Activated T-helper 1 cell treated with anti-CD3 and anti-CD28 coated beads, Interleukin-2, amount 50 U/mL, for 16 hours (primary cell): ENCODE data around the gene CAPN9.
"Not testable (repeated sequence)": the region's sequence is repeated elsewhere in the genome, so short reads cannot be mapped to it uniquely, and the experiment has no call there.

Source experiments
- DNase-seq, 2 donors: peaks; one replicate each; pipeline ENCODE4 v3.0.0-alpha.2; 2020; ENCODE audit warnings: low read depth in 1 of 2, low spot score in 1 of 2

CAPN9 gene

GRCh38 chr1:230747127-230747730 lies at the start of gene CAPN9:
CAPN9 (plus strand) TSS chr1:230747388; CDS start chr1:230747497, 109 bp downstream.
- no peak for DNase-seq

DNA sequence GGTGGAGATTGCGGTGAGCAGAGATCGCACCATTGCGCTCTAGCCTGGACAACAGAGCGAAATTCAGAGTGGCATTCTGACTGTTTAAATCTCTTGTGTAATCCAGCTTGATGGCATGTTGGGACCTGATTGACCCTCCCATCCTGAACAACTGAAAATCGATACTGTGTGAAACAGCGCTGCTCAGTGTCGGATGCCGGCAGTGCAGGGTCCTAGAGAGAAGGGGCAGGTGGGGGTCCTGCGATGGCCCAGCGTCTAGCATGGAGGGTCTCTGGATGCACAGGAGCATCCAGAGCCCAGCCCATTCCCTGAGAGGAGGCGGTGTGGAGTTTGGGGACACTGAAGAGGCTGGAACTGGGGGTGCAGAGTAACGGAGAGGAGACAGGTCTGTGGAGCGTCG lies 49.1 kb upstream of the CAPN9 start:
- no peak for DNase-seq

GRCh38 chr1:230698964-230699363 lies 48.2 kb upstream of the CAPN9 start:
- DNase-seq = not testable (repeated sequence)

DNA sequence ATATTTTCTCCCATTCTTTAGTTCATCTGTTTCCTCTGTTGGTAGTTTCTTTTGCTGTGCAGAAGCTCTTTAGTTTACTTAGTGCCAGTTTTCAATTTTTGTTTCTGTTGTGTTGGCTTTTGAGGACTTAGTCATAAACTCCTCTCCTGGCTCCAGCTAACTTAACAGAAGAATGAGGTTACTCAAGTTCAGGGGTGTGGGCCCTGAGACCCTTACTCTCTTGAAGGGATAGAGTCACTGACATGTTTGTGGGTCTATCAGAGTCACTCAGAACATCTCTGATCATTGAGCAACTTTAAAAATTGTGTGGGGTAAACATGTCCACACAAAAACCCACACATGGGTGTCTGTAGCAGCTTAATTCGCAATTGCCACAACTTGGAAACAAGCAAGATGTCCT lies 47.5 kb upstream of the CAPN9 start:
- no peak for DNase-seq

DNA sequence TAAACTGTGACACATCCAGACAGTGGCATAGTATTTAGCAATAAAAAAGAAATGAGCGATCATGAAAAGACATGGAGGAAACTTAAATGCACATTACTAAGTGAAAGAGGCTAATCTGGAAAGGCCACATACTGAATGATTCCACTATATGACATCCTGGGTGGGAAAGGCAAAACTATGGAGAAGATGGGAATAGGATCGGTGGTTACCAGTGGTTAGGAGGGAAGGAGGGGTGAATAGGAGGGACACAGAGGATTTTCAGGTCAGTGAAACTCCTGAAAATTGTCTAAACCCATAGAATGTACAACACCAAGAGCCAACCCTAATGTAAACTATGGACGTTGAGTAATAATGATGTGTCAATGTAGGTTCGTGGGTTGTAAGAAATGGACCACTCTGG lies 47.1 kb upstream of the CAPN9 start:
- DNase-seq = no peak

DNA sequence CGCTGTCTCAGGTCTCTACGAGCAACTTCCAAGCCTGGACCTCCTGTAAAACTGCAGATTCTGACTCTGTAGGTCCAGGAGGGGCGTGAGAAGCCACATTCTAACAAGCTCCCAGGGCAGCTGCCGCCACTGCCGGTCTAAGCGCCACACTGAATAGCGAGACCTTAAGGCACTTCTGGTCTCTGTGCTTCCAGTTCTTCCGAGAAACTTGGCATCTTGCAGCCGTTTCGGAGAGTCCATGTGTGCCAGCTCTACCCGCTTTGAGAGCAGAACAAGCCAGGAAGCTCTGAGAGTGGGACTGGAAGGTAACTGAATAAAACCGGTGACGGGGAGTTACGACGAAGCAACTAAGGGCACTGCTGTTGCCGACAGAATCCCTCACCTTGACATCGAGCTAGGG lies 45.8 kb upstream of the CAPN9 start:
- no peak for DNase-seq

DNA sequence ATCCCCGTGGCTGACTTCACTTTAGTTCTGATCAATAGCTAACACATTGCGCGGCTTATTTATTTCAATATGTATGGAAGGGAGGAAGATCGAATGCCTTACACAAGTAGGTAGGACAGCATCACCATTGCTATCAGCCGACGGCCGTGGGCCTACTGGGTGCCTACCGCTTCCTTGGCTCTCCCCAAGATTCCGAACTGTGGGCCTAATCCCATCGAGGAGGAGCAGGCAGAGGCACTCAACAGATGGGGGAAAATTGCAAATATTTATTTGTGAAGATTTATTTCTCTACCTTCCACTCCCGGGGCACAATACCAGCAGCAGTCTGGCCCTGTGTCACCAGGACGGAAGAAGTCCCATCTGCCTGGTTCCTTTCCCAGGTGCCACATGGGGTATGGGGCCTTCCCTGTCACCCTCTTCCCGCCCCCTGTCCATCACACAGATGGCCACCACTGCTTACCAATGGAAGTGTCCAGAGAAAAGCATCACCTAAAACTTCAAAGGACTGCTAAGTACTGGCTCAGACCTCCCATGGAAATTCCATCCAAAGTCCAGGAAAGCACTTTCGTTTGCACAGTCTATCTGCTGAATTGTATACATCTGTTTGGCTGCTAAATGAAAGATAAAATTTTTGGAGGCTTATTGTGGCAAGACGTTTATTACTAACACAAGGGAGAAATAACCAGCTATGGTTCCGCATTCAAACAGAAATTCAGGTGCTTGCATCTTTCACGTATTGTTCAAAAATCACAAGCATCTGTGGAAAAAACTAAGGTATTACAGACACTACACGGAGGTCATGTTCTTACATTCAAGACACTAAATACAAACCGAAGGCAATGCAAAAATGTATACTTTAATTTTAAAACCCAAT lies 45.1 kb upstream of the CAPN9 start:
- DNase-seq = no peak

- no peak for DNase-seq
Measured at GRCh38 chr1:230702934-230703678, 44.1 kb upstream of the CAPN9 start.

DNA sequence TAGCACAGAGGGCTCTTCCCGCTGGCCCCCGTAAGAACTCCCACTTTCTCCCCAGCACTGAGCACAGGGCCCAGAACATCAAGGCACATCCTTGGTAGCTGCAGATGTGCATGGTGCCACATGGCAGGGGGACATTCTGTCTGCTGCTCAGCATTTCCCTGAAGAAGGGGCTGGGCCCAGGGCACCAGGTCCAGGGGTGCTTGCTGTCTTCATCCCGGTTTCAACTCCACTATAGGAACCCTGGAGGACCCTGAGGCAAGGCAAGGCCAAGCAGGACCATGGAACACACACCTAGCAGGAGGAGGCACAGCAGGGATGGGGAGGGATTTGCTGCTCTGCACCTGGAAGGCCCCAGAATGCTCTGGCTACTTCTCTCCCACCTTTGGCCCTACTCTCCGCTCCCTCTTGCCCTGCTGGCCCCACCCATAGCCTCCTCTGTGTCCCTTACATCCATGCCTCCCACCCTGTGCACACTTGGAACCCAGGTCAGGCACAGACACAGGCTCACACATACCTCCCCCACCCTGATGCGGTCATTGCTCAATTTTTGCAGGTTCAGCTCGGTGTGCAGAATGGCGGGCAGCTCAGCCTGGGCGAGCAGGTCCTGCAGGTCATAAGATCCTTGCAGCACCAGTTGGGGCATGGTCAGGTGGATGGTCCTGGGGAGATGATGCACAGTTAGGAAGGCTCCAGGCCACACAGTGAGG lies 43.4 kb upstream of the CAPN9 start:
- no peak for DNase-seq

GRCh38 chr1:230704830-230705229 lies 42.4 kb upstream of the CAPN9 start:
- no peak for DNase-seq

GRCh38 chr1:230705289-230706019 lies 41.7 kb upstream of the CAPN9 start:
- DNase-seq = no peak

- DNase-seq = no peak
Measured at GRCh38 chr1:230706020-230706699, 41.0 kb upstream of the CAPN9 start.

- no peak for DNase-seq
Measured at GRCh38 chr1:230706887-230707731, 40.1 kb upstream of the CAPN9 start.

DNA sequence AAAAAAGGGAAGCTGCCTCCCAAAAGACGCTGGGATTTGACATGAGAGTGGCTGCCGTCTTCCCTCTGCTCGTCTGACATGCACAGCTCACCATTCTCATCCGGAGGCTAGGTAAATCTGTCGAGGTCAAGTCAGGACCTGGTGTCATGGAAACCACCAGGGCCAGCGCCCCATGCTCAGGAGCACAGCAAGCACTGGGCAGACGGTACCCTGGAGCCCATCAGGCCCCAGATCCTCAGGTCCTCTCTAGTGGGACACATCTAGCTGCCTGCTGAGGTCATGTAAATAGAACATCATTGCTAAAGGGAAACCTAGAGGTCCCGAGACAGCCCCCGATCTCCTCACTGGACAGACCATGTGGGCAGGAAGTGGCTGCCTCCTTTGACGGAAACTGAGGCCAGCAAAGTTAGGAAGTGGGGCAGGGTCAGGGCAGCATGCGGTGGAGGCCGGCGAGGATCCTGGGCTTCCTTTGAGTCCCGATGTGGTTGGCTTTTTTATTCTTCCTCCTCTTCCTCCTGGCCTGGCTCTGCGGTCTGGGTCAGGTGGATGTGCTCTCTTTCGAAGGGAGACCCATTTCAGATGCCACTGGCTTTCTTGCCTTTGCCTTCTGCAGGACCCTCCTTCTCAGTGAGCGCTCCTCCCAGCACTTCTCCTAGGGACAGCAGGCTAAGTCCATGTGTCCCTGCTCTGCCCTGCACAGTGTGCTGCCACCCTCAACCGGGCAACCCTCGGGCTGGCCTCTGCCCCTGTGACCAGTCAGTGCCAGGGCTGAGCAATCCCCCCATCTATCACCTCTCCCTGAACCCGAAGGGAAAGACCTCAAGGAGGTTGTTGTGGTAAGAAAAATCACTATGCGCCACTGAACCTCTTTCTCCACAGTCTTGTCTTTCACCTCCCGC lies 39.2 kb upstream of the CAPN9 start:
- DNase-seq = no peak

DNA sequence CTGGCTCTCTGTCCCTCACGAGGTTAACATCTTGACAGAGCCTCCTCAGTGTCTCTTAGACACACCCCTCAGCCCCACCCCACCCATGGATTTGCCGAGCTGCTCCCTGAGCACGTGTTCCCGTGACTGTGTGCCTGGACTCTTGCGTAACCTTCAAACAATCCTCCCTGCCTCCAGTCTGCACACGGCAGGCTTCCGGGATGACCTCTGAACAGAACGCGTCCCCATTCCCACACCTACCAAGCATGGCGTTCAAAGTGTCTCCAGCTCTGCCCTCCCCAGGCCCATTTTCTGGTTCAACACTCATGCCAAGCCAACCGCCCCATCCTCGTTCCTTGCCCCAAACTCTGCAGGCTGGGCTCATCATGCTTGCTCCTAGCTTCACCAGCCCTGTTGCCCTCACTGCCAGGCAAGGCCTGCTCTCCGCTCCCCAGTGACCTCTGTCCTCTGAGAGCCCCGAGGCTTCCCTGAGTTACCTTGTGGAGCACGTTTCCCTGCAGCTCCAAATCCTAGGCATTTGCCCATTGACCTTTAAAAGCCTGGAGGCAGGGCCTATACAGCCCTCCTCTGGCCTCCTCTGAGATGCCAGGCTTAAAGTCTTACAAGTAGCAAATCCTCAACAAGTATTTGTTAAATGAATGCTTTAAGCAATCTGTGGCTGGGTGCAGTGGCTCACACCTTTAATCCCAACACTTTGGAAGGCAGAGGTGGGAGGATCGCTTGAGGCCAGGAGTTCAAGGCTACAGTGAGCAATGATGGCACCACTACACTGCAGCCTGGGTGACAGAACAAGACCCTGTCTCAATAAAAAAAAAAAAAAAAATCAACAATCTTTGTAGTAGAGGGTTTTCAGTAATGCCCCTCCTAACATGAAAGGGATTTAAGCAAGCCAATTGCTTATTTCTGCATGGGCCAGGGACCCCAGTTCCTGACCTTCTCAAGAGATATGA lies 38.3 kb upstream of the CAPN9 start:
- no peak for DNase-seq

GRCh38 chr1:230709619-230710542 lies 37.3 kb upstream of the CAPN9 start:
- DNase-seq = no peak
